HL-60 (cell line): ENCODE results near the gene TTC27.

Experiments used
- CTCF ChIP-seq: IDR thresholded peaks from one replicate; pipeline ENCODE4 v1.5.1; 2011; ENCODE audit warnings: low read length, control low read depth, inconsistent platforms; ENCODE audit not compliant: insufficient read depth
- REST ChIP-seq: IDR thresholded peaks from 2 replicates; pipeline ENCODE4 v1.6.1; 2012; ENCODE audit warnings: low read depth; ENCODE audit not compliant: insufficient replicate concordance

- TF ChIP-seq CTCF: no peak
- no peak for TF ChIP-seq REST
These were observed 55.8 kb downstream of the TTC27 start for GRCh38 chr2:32683520-32684086.
